SK-N-SH (cell line): ENCODE measurements around the gene TRAPPC6A. TPM values are rescaled to one million over a fixed set of nuclear protein-coding genes. Genes with fewer than 3 reads are reported as not detected.
A peak's percentile ranks its signal among the peaks of the same experiment; 100 is the strongest.

Experiments
- CTCF ChIA-PET: fragments of 300-600, 350-600 bp; formaldehyde crosslinking; extraction: SDS; loops from one replicate; lab custom pipeline; 2021; lab: Yijun Ruan, JAX
- POLR2A ChIA-PET: fragments of 350-600 bp; sonication (Branson Sonifier 250); formaldehyde crosslinking; extraction: SDS; loops from one replicate; lab custom pipeline; 2020; ENCODE audit warnings: antibody characterized with exemption, inconsistent platforms; lab: Yijun Ruan, JAX
- DNase-seq: peaks from one replicate; pipeline ENCODE4 v3.0.0; 2012
- H2AFZ ChIP-seq: fragments of 200-600 bp; sonication (generic); 2 replicates; pipeline ENCODE4 v1.8.1; 2016; ENCODE audit warnings: antibody characterized with exemption, mild to moderate bottlenecking, low read depth
- H3F3A ChIP-seq: fragments of 200-600 bp; sonication (generic); replicated peaks from 2 replicates; pipeline ENCODE3; 2016; ENCODE audit warnings: antibody characterized with exemption, mild to moderate bottlenecking; ENCODE audit not compliant: insufficient read depth
- H3K27ac ChIP-seq, 2 experiments: fragments of 200-500 bp in 1 of 2; fragments of 200-600 bp in 1 of 2; sonication (Bioruptor generic) in 1 of 2; sonication (generic), shearing (Covaris generic) in 1 of 2; 2 replicates each; pipeline versions ENCODE4 v1.5.1 to v1.6.1; 2014 to 2016; ENCODE audit warnings: low read depth in 2 of 2, inconsistent platforms in 1 of 2, low read length in 1 of 2, mild to moderate bottlenecking in 1 of 2, mixed read lengths in 1 of 2
- H3K27me3 ChIP-seq: fragments of 200-600 bp; sonication (generic), shearing (Covaris generic); 2 replicates; pipeline ENCODE4 v1.6.1; 2016; ENCODE audit warnings: mixed run types; ENCODE audit not compliant: insufficient read depth
- H3K36me3 ChIP-seq, 2 experiments: fragments of 200-500 bp in 1 of 2; fragments of 200-600 bp in 1 of 2; sonication (Bioruptor generic) in 1 of 2; sonication (generic) in 1 of 2; replicated peaks in 1 of 2; 2 replicates each; pipeline versions ENCODE3 to v1.5.1; 2014 to 2016; ENCODE audit warnings: low read length in 1 of 2, mild to moderate bottlenecking in 1 of 2; ENCODE audit not compliant: insufficient read depth in 2 of 2, control insufficient read depth in 1 of 2
- H3K4me1 ChIP-seq, 2 experiments: fragments of 200-500 bp in 1 of 2; fragments of 200-600 bp in 1 of 2; sonication (Bioruptor generic) in 1 of 2; sonication (generic), shearing (Covaris generic) in 1 of 2; 2 replicates each; pipeline versions ENCODE4 v1.5.1 to v1.6.1; 2014 to 2016; ENCODE audit warnings: low read depth in 1 of 2, low read length in 1 of 2, mixed run types in 1 of 2; ENCODE audit not compliant: insufficient read depth in 2 of 2, control insufficient read depth in 1 of 2
- H3K4me2 ChIP-seq: fragments of 200-600 bp; sonication (generic), shearing (Covaris generic); 2 replicates; pipeline ENCODE4 v1.6.1; 2017; ENCODE audit warnings: mixed run types
- H3K4me3 ChIP-seq, 2 experiments: fragments of 200-500 bp in 1 of 2; fragments of 200-600 bp in 1 of 2; sonication (Bioruptor generic) in 1 of 2; sonication (generic), shearing (Covaris generic) in 1 of 2; 2 replicates each; pipeline versions ENCODE4 v1.5.1 to v1.8.1; 2014 to 2016; ENCODE audit warnings: low read depth in 2 of 2, inconsistent platforms in 1 of 2, low read length in 1 of 2, mild to moderate bottlenecking in 1 of 2, mixed read lengths in 1 of 2, moderate library complexity in 1 of 2
- H3K79me2 ChIP-seq: fragments of 200-600 bp; sonication (generic); 2 replicates; pipeline ENCODE4 v1.8.1; 2017; ENCODE audit warnings: mild to moderate bottlenecking; ENCODE audit not compliant: insufficient read depth
- H3K9ac ChIP-seq: fragments of 200-600 bp; sonication (generic); 2 replicates; pipeline ENCODE4 v1.6.1; 2017; ENCODE audit warnings: mixed run types
- H3K9me2 ChIP-seq: fragments of 200-600 bp; sonication (generic); 2 replicates; pipeline ENCODE4 v1.6.1; 2017; ENCODE audit warnings: mixed run types
- H3K9me3 ChIP-seq: fragments of 200-600 bp; sonication (generic); 2 replicates; pipeline ENCODE4 v1.6.1; 2017; ENCODE audit warnings: mixed run types, mild to moderate bottlenecking, moderate library complexity
- H4K20me1 ChIP-seq: fragments of 200-600 bp; sonication (generic); 2 replicates; pipeline ENCODE4 v1.6.1; 2017; ENCODE audit warnings: mild to moderate bottlenecking, mixed run types; ENCODE audit not compliant: insufficient read depth
- CHD2 ChIP-seq: fragments of 150-350 bp; IDR thresholded peaks from 2 replicates; pipeline ENCODE4 v1.6.1; 2018; ENCODE audit warnings: low read length; ENCODE audit not compliant: partially characterized antibody
- ELF1 ChIP-seq: IDR thresholded peaks from 2 replicates; pipeline ENCODE4 v1.4.0; 2012
- EZH2phosphoT487 ChIP-seq: fragments of 200-600 bp; sonication (generic); IDR thresholded peaks from 2 replicates; pipeline ENCODE4 v1.6.1; 2017; ENCODE audit warnings: low read depth, mixed run types, mild to moderate bottlenecking, antibody characterized with exemption, moderate library complexity, borderline replicate concordance
- MEF2A ChIP-seq: IDR thresholded peaks from 2 replicates; pipeline ENCODE4 v1.4.0; 2012; ENCODE audit warnings: low read depth, borderline replicate concordance
- MXI1 ChIP-seq: IDR thresholded peaks from 2 replicates; pipeline ENCODE4 v1.6.1; 2012; ENCODE audit warnings: mild to moderate bottlenecking, low read depth, low read length, improper control_type of control experiment
- POLR2AphosphoS5 ChIP-seq: IDR thresholded peaks from 2 replicates; pipeline ENCODE4 v1.6.1; 2012; ENCODE audit warnings: low read depth, low read length
- RAD21 ChIP-seq: IDR thresholded peaks from 2 replicates; pipeline ENCODE4 v1.6.1; 2012; ENCODE audit warnings: mild to moderate bottlenecking, low read length
- RCOR1 ChIP-seq: fragments of 150-350 bp; IDR thresholded peaks from 2 replicates; pipeline ENCODE4 v1.6.1; 2017; ENCODE audit warnings: antibody characterized with exemption, low read length
- RXRA ChIP-seq: IDR thresholded peaks from 2 replicates; pipeline ENCODE4 v1.4.0; 2012; ENCODE audit warnings: low read depth, mild to moderate bottlenecking, borderline replicate concordance
- SIN3A ChIP-seq: IDR thresholded peaks from 2 replicates; pipeline ENCODE4 v1.6.1; 2012; ENCODE audit warnings: low read depth, mild to moderate bottlenecking, low read length, moderate library complexity, borderline replicate concordance
- TAF1 ChIP-seq: IDR thresholded peaks from 2 replicates; pipeline ENCODE4 v1.6.1; 2012; ENCODE audit warnings: low read depth, mild to moderate bottlenecking, low read length, moderate library complexity, borderline replicate concordance
- YY1 ChIP-seq: IDR thresholded peaks from 2 replicates; pipeline ENCODE4 v1.4.0; 2012; ENCODE audit warnings: low read depth, mild to moderate bottlenecking
- WGBS: methylation state at CpG from one replicate; pipeline ENCODE4 v1.1.6; 2017; ENCODE audit warnings: low lambda C conversion rate; 5-methylcytosine and 5-hydroxymethylcytosine counted together
- polyA plus RNA-seq, 3 experiments: library from polyadenylated mRNA; depleted of rRNA; stranded (reverse); fragments of >200 nt; gene quantifications; 2 replicates each; pipeline ENCODE4 v1.2.3, GENCODE V29; 2012
- TF ChIP-seq, protein P1 (sequence below): IDR thresholded peaks from 2 replicates; pipeline ENCODE4 v1.4.0; 2012; ENCODE audit warnings: low read depth
- TF ChIP-seq, protein P2 (sequence below): IDR thresholded peaks from 2 replicates; pipeline ENCODE4 v1.4.0; 2012; ENCODE audit warnings: low read depth, borderline replicate concordance
- TF ChIP-seq, protein P3 (sequence below): IDR thresholded peaks from 2 replicates; pipeline ENCODE4 v1.4.0; 2012; ENCODE audit warnings: low read depth, borderline replicate concordance
- TF ChIP-seq, protein P4 (sequence below): fragments of 150-350 bp; IDR thresholded peaks from 2 replicates; pipeline ENCODE4 v1.6.1; 2017; ENCODE audit warnings: antibody characterized with exemption, low read length, low read depth, borderline replicate concordance

The TRAPPC6A gene, protein sequence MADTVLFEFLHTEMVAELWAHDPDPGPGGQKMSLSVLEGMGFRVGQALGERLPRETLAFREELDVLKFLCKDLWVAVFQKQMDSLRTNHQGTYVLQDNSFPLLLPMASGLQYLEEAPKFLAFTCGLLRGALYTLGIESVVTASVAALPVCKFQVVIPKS
- polyA plus RNA-seq (2012; rRNA removed), result 53.0 and 59.0 TPM in 2 replicates
- polyA plus RNA-seq (2012; cell fraction: cytosol; rRNA removed), result 34.4 and 43.2 TPM in 2 replicates
- 25.3 and 26.7 TPM in 2 replicates for polyA plus RNA-seq (2012; cell fraction: nucleus; rRNA removed)

DNA sequence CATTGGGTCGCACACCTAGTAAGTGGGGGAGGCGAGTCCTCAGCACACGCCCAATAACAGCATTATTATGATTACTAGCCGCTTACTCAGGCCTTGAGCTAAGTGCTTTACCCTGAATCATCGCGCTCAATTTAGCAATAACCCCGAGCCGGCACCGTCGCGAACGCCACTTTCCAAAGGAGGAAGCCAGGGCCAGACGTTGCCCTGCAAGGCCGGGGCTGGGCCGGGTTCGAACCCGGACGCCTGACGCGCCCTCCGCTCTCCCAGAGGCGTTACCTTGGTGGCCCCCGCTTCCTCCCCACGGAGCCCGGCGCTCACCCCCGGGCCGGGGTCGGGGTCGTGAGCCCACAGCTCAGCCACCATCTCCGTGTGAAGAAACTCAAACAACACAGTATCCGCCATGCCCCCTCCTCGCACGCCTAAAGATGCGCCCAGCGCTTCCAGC lies at the start of gene TRAPPC6A:
Gene TRAPPC6A (minus strand): TSS at position 421 of the 445 bp plus-strand sequence. CDS start 19 bp downstream, at position 402.
- no peak for DNase-seq
- TF ChIP-seq YY1 (peak; percentile 82), RCOR1 (no peak), TAF1 (peak; percentile 39; the same call in 1 of the 2 replicates), POLR2AphosphoS5 (peak; percentile 38; the same call in 1 of the 2 replicates), SIN3A (peak; percentile 59; the same call in 1 of the 2 replicates)
- Histone ChIP-seq H3K36me3 (peaks cover 0 to 5% of the 10 kb centered on the region in 2 experiments), H2AFZ (peak within 1 kb of the TSS; percentile 79), H3K79me2 (peaks cover 29% of the 10 kb centered on the region), H3K4me2 (peak within 1 kb of the TSS; percentile 99), H3K27me3 (no peaks in the 10 kb centered on the region), H3K27ac (peak within 1 kb of the TSS; percentile 53 to 82), H3K9me3 (no peaks in the 10 kb centered on the region), H3K9me2 (no peaks in the 10 kb centered on the region), H3F3A (peaks cover 9% of the 10 kb centered on the region), H3K9ac (peak within 1 kb of the TSS; percentile 87), H3K4me3 (peak within 1 kb of the TSS; percentile 81 to 97), H4K20me1 (no peaks in the 10 kb centered on the region), H3K4me1 (peaks cover 0 to 13% of the 10 kb centered on the region in 2 experiments; a peak in 1 of 4 replicates)
- WGBS, result 3% methylated on average over 8 of the region's 36 CpGs
- POLR2A ChIA-PET, result interaction anchor here (1.0 to 1.8 kb wide), 3 partner anchors 86 to 106 kb away, joined by 3 to 7 read pairs (median 4); partner anchors contain the start of genes GEMIN7 and PPP1R37
- CTCF ChIA-PET, result interaction anchor here (0.6 to 1.7 kb wide), 10 partner anchors 9 to 262 kb away, joined by 3 to 6 read pairs (median 4); partner anchors contain the start of gene EXOC3L2

DNA sequence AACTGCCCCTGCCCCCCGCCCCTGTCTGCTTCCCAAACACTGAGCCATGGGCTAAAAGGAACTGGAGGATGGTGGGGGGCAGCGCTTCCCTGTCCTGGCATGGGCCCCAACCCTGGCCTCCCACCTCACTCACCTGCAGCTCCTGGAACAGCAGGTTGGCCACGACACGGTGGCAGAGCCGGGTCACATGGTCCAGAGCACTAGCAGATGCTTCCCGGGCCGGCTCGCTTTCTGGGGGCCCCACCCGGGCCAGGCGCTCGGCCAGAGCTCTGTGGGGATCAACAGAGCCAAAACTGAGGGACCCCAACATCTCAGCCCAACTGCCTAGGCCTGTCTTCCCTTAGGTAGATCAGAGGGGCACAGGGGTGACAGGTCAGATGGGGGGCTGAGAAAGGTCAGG lies 46.6 kb upstream of the TRAPPC6A start:
- no peak for TF ChIP-seq MXI1
- TF ChIP-seq YY1, result no peak
- TF ChIP-seq RXRA, result no peak
- TF ChIP-seq, protein P1, sequence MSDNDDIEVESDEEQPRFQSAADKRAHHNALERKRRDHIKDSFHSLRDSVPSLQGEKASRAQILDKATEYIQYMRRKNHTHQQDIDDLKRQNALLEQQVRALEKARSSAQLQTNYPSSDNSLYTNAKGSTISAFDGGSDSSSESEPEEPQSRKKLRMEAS, result no peak
- TF ChIP-seq TAF1, result no peak
- TF ChIP-seq ELF1, result no peak
- Histone ChIP-seq H3F3A (no peaks in the 10 kb centered on the region), H3K4me1 (no peaks in the 10 kb centered on the region), H3K27ac (no peak overlapping the region), H2AFZ (no peak overlapping the region), H3K9me3 (no peaks in the 10 kb centered on the region), H3K27me3 (peaks cover 53% of the 10 kb centered on the region), H3K79me2 (no peaks in the 10 kb centered on the region), H3K9me2 (no peaks in the 10 kb centered on the region), H3K4me2 (no peak overlapping the region), H3K36me3 (no peaks in the 10 kb centered on the region), H3K9ac (no peak overlapping the region), H3K4me3 (no peak overlapping the region), H4K20me1 (no peaks in the 10 kb centered on the region)
- WGBS, result 32% methylated on average over 6 of the region's 11 CpGs
- ChIA-PET POLR2A (no interaction called here), CTCF (interaction anchor here (1.0 kb wide), 1 partner anchor 21 kb away, joined by 3 read pairs; no protein-coding TSS in a partner anchor)
- DNase-seq, result no peak

DNA sequence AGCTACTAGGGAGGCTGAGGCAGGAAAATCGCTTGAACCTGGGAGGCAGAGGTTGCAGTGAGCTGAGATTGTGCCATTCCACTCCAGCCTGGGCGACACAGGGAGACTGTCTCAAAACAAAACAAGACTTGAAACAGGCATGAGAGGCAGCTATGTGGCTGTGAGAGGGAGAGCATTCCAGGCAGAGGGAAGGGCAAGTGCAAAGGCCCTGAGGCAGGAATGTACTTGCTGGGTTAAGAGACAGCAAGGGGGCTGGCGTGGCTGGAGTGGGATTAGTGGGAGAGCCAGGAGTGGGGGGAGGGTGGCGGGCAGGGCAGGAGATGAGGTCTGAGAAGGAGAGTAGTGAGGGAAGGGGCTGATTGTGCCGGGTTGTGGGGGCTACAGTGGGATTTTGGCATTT lies 45.8 kb upstream of the TRAPPC6A start:
- H3K79me2 ChIP-seq, result no peaks in the 10 kb centered on the region
- peaks cover 53% of the 10 kb centered on the region for H3K27me3 ChIP-seq
- H3K4me1 ChIP-seq, result no peaks in the 10 kb centered on the region
- H3F3A ChIP-seq, result no peaks in the 10 kb centered on the region
- H3K9ac ChIP-seq, result no peak overlapping the region
- ChIA-PET POLR2A (no interaction called here), CTCF (interaction anchor here (1.0 to 1.4 kb wide), 2 partner anchors 20 to 115 kb away, joined by 3 read pairs; no protein-coding TSS in a partner anchor)
- no peak overlapping the region for H2AFZ ChIP-seq
- peak; percentile 10 for DNase-seq
- H3K9me3 ChIP-seq, result no peaks in the 10 kb centered on the region
- no peaks in the 10 kb centered on the region for H3K36me3 ChIP-seq
- no peak overlapping the region for H3K27ac ChIP-seq
- H3K9me2 ChIP-seq, result no peaks in the 10 kb centered on the region
- H4K20me1 ChIP-seq, result no peaks in the 10 kb centered on the region
- 38% methylated on average over 5 of the region's 5 CpGs for WGBS
- H3K4me2 ChIP-seq, result no peak overlapping the region
- no peak overlapping the region for H3K4me3 ChIP-seq
- TF ChIP-seq RAD21 (no peak), EZH2phosphoT487 (no peak), CHD2 (no peak), ELF1 (no peak), MEF2A (no peak), RXRA (no peak)
- TF ChIP-seq, protein P2, sequence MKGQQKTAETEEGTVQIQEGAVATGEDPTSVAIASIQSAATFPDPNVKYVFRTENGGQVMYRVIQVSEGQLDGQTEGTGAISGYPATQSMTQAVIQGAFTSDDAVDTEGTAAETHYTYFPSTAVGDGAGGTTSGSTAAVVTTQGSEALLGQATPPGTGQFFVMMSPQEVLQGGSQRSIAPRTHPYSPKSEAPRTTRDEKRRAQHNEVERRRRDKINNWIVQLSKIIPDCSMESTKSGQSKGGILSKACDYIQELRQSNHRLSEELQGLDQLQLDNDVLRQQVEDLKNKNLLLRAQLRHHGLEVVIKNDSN, result no peak
- TF ChIP-seq, protein P3, sequence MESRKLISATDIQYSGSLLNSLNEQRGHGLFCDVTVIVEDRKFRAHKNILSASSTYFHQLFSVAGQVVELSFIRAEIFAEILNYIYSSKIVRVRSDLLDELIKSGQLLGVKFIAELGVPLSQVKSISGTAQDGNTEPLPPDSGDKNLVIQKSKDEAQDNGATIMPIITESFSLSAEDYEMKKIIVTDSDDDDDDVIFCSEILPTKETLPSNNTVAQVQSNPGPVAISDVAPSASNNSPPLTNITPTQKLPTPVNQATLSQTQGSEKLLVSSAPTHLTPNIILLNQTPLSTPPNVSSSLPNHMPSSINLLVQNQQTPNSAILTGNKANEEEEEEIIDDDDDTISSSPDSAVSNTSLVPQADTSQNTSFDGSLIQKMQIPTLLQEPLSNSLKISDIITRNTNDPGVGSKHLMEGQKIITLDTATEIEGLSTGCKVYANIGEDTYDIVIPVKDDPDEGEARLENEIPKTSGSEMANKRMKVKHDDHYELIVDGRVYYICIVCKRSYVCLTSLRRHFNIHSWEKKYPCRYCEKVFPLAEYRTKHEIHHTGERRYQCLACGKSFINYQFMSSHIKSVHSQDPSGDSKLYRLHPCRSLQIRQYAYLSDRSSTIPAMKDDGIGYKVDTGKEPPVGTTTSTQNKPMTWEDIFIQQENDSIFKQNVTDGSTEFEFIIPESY, result no peak
- TF ChIP-seq, protein P4, sequence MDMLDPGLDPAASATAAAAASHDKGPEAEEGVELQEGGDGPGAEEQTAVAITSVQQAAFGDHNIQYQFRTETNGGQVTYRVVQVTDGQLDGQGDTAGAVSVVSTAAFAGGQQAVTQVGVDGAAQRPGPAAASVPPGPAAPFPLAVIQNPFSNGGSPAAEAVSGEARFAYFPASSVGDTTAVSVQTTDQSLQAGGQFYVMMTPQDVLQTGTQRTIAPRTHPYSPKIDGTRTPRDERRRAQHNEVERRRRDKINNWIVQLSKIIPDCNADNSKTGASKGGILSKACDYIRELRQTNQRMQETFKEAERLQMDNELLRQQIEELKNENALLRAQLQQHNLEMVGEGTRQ, result no peak
